ENCODE results near the gene SPOP.
A peak's percentile ranks its signal among the peaks of the same experiment; 100 is the strongest.
"Not testable (repeated sequence)": the region's sequence is repeated elsewhere in the genome, so short reads cannot be mapped to it uniquely, and the experiment has no call there.

Gene SPOP

DNA sequence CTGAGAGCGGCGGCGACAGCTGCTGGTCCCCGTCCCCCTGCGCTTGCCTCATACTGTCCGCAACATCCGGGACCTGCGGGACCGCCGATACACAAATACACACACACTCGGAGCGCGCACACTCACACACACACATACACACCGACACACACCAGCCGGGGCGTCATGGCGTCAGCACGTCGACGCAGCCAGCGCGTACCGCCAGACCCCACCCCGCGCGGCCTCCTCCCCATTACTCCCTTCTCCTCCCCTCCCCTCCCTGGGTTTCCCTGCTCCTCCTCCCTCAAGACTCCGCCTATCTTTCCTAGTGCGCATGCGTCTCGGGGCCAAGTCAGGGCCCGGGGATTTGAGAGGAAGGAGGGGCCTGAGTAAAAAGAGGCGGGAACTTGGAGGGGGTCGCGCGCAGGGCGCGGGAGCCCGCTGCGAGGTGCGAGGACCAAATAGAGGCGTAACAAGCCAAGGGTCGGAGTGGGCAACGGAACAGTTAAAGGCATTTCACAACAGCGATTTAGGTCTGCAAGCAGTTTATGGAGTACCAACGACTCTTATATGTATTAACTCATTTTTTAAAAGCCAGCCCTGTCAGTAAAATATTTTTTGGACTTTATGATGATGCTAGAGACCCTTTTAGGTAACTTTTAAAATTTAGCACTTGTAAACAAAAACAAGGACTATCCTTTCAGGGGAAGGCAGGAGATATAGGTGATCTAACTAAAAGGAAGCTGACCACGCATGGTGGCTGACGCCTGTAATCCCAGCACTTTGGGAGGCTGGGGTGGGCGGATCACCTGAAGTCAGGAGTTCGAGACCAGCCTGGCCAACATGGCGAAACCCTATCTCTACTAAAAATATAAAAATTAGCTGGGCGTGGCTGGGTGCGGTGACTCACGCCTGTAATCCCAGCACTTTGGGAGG is at the start of gene SPOP:
SPOP (minus strand) TSS at position 165 of the 915 bp plus-strand sequence. CDS start 55,287 bp downstream, outside the sequence.
- Mint-ChIP-seq H3K36me3 (peaks cover 12% of the 10 kb centered on the region), H3K27ac (peak within 1 kb of the TSS; percentile 98), H3K27me3 (no peaks in the 10 kb centered on the region), H3K4me3 (peak within 1 kb of the TSS; percentile 96), H3K4me1 (ENCODE audit: low read depth) (peaks cover 46% of the 10 kb centered on the region), H3K9me3 (ENCODE audit: low read depth) (no peaks in the 10 kb centered on the region)

DNA sequence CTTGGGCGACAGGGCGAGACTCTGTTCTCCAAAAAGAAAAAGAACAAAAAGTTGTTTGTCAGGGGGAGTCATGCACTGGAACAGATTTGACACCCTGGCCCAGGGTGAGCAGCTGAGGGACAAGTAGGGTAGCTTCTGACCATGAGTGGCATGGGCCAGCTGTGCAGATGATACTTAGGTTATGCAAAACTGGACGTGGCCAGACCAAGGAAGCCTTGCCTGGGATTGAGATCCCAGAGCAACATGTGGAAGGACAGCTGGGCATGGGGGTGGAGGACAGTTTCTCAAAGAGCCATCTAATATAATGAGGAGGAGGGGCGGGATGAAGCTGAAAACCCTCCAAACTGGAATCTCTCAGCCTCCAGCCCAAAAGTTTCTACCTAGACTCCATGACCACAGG is 49.5 kb upstream of the SPOP start:
- Mint-ChIP-seq H3K27me3 (no peaks in the 10 kb centered on the region), H3K4me3 (no peak overlapping the region), H3K27ac (no peak overlapping the region), H3K36me3 (peaks cover 22% of the 10 kb centered on the region), H3K4me1 (ENCODE audit: low read depth) (peaks cover 57% of the 10 kb centered on the region), H3K9me3 (ENCODE audit: low read depth) (no peaks in the 10 kb centered on the region)

DNA sequence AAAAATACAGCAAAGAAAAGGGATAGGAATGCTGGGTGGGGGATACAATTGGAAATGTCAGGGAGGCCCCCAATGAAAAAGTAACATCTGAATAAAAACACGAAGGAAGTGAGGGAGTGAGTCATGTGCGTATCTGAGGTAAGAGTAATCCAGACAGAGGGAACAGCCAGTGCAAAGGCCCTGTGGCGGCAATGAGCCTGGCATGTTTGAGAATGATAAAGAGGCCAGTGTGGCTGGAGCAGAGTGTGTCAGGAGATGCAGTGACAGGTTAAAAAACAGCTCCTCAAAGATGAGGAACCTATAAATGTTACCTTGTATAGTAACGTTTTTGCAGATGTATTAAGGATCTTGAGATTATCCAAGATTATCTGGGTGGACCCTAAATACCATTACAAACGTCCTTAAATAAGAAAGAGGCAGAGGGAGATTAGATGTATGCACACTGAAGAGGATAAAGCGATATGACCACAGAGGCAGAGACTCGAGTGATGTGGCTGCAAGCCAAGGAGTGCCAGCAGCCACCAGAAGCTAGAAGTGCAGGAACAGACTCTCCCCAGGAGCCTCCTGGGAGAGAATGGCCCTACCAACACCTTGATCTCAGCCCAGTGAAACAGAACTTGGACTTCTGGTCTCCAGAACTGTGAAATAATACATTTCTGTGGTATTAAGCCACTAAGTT is 47.7 kb upstream of the SPOP start:
- Mint-ChIP-seq H3K27ac (peak overlapping the region; percentile 42), H3K36me3 (peaks cover 20% of the 10 kb centered on the region), H3K4me3 (no peak overlapping the region), H3K9me3 (ENCODE audit: low read depth) (no peaks in the 10 kb centered on the region), H3K27me3 (no peaks in the 10 kb centered on the region), H3K4me1 (ENCODE audit: low read depth) (peaks cover 50% of the 10 kb centered on the region)

DNA sequence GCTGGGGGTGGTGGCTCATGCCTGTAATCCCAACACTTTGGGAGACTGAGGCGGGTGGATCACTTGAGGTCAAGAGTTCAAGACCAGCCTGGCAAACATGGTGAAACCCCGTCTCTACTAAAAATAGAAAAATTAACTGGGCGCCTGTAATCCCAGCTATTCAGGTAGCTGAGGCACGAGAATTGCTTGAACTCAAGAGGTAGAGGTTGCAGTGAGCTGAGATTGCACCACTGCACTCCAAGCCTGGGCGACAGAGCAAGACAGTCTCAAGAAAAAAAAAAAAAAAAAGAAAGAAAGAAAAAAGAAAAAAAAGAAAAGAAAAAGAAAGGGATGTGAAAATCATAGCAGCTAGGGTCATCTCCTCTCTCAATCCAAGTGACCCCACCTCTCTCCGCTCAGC is 46.7 kb upstream of the SPOP start:
- peak overlapping the region; percentile 38 for H3K27ac Mint-ChIP-seq
- not testable (repeated sequence) for H3K9me3 Mint-ChIP-seq (ENCODE audit: low read depth); H3K27me3 Mint-ChIP-seq; H3K4me3 Mint-ChIP-seq
- peaks cover 41% of the 10 kb centered on the region for H3K4me1 Mint-ChIP-seq (ENCODE audit: low read depth)
- H3K36me3 Mint-ChIP-seq: peaks cover 20% of the 10 kb centered on the region

DNA sequence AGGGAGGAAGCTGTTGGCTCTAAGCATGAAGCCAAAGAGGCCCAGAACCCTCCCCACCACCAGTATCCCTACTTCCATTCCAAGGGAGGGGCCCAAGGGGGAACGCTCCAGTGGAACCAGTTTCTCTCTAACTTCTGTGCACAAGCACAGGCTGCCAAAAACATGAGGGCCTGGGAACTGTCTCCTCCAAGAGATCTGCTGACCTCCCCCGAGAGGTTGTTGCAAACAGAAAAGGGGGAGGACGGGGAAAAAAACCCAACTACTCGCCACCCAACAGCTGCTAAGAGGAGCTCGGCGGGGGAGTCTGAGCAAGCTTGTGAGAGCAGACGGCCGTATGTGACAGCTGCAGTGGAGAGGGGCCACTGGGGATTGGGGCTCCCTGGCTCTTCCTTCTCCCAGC is 45.5 kb upstream of the SPOP start:
- Mint-ChIP-seq H3K4me3 (no peak overlapping the region), H3K27me3 (no peaks in the 10 kb centered on the region), H3K27ac (peak overlapping the region; percentile 72), H3K9me3 (ENCODE audit: low read depth) (no peaks in the 10 kb centered on the region), H3K4me1 (ENCODE audit: low read depth) (peaks cover 31% of the 10 kb centered on the region), H3K36me3 (peaks cover 12% of the 10 kb centered on the region)

DNA sequence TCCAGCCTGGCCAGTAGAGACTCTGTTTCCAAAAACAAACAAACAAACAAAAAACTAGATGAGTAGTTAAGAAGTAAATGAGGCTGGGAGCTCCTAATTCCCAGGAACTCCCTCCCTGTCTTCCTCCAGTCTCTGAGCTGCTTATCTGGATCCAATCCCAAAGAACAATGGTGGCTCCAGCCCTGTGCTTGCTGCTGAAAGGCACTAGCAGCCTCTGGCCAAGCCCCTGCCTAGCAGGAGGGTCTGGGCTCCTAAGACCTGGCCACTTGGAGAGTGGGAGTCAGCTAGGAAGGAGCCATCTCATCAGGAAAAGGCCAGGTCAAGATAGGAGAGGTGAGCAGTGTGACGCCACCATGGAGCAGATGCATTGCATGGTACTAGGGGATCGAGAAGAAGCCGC is 44.2 kb upstream of the SPOP start:
- Mint-ChIP-seq H3K27me3 (no peaks in the 10 kb centered on the region), H3K4me1 (ENCODE audit: low read depth) (peaks cover 32% of the 10 kb centered on the region), H3K27ac (peak overlapping the region; percentile 79), H3K4me3 (no peak overlapping the region), H3K9me3 (ENCODE audit: low read depth) (no peaks in the 10 kb centered on the region), H3K36me3 (peaks cover 12% of the 10 kb centered on the region)

DNA sequence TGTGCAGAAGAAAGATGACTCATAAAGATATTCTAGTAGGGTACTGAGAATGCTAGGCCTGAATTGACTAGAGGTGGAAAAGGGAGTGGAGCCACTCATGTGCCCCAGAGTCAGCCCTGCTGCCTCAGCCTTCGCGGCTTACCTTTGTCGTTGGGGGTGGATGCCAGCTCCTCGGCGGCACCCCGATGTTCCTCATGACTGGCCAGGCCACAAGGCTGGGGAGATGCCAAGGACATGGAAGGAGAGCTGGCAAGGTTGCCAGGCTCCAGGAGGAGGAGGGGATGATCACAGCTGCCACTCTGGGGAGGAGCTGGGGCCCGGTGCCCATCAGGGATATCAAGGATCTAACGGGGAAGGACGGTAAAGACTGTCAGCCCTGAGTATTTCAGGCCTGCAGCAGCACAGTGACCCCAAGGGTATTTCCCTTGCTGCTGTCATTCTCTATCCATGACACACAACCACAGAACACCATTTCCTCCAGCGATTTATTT is 39.5 kb upstream of the SPOP start:
- Mint-ChIP-seq H3K4me1 (ENCODE audit: low read depth) (peaks cover 35% of the 10 kb centered on the region), H3K36me3 (peaks cover 14% of the 10 kb centered on the region), H3K9me3 (ENCODE audit: low read depth) (no peaks in the 10 kb centered on the region), H3K27ac (peak overlapping the region; percentile 94), H3K4me3 (peak overlapping the region; percentile 42), H3K27me3 (no peaks in the 10 kb centered on the region)

DNA sequence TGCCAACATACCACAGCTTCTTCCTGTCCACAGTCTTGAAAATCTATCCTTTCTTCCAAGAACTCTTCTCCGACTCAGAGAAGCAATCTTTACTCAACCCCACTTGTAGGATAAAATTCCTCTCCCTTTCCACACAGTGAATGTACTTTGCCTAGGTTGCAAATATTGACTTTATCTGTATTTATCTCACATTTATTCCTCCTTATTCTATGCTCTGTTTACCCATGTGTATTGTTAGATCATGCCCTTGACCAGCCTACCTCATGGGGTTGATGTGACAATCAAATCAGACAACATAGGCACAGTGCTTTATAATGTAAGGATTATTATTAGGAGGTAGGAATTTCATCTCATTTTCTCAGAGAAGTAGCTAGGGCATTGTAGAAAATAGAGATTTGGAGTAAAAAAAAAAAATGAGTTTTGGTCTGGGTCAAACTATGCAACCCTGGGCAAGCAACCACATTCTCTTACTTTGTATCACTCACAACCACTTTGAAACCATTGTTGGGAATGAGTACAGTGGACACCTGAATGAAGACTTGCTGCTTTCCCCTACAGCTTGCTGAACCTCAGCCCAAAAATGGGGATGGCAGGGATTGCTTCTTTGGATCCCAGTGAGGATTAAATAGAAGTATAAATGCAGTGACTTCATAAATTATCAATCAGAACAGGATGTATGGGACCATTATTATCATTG is 38.9 kb upstream of the SPOP start:
- no peaks in the 10 kb centered on the region for H3K9me3 Mint-ChIP-seq (ENCODE audit: low read depth)
- H3K27me3 Mint-ChIP-seq: no peaks in the 10 kb centered on the region
- H3K4me1 Mint-ChIP-seq (ENCODE audit: low read depth): peaks cover 35% of the 10 kb centered on the region
- peak overlapping the region; percentile 94 for H3K27ac Mint-ChIP-seq
- no peak overlapping the region for H3K4me3 Mint-ChIP-seq
- H3K36me3 Mint-ChIP-seq: peaks cover 14% of the 10 kb centered on the region

DNA sequence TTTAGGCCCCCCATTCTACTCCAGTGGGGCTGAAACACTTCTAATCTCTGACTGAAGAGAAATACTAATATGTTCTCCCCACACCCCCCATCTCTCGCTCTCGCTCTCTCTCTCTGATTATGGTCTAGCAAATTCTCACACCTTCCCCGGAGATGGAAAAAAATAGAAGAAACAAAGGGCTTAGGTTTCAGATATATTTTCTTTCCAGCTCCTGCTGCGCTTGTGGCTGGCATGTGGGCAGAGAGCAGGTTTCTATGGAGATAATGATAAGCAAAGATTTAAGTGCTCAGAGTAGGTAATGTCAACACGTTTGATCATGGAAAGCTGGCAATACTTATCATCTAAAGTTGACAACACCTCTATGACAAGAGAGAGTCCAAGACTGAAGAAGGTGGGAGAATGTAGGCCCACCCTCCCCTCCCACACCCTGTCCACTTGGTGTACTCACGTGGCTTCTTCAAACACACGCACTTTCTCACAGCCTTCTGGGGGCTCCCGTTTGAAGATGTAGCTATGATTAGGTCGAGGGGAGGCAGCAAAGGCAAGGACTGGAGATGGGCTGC is 37.9 kb upstream of the SPOP start:
- Mint-ChIP-seq H3K4me1 (ENCODE audit: low read depth) (peaks cover 34% of the 10 kb centered on the region), H3K27me3 (no peaks in the 10 kb centered on the region), H3K27ac (peak overlapping the region; percentile 94), H3K4me3 (peak overlapping the region; percentile 70), H3K9me3 (ENCODE audit: low read depth) (no peaks in the 10 kb centered on the region), H3K36me3 (peaks cover 8% of the 10 kb centered on the region)

DNA sequence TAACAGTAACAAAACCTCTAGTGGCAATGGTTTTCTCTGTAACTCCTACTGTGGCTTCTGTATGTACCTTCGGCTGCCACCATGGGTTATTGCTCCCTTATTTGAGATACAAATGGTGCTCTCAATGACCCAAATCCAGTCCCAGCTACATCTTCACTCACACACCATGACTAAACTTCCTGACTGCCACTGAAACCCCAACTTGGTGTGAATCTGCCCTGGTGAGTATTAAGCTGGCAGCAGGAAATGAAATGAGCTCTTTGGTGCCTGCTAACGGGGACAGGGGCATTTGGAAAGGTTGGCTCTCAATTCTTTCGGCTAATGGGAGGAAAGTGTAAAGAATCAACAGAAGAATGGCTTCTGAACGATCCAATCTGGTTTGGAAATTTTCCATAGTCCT is 37.3 kb upstream of the SPOP start:
- Mint-ChIP-seq H3K36me3 (peaks cover 8% of the 10 kb centered on the region), H3K9me3 (ENCODE audit: low read depth) (no peaks in the 10 kb centered on the region), H3K27me3 (no peaks in the 10 kb centered on the region), H3K27ac (peak overlapping the region; percentile 94), H3K4me1 (ENCODE audit: low read depth) (peaks cover 34% of the 10 kb centered on the region), H3K4me3 (peak overlapping the region; percentile 70)

DNA sequence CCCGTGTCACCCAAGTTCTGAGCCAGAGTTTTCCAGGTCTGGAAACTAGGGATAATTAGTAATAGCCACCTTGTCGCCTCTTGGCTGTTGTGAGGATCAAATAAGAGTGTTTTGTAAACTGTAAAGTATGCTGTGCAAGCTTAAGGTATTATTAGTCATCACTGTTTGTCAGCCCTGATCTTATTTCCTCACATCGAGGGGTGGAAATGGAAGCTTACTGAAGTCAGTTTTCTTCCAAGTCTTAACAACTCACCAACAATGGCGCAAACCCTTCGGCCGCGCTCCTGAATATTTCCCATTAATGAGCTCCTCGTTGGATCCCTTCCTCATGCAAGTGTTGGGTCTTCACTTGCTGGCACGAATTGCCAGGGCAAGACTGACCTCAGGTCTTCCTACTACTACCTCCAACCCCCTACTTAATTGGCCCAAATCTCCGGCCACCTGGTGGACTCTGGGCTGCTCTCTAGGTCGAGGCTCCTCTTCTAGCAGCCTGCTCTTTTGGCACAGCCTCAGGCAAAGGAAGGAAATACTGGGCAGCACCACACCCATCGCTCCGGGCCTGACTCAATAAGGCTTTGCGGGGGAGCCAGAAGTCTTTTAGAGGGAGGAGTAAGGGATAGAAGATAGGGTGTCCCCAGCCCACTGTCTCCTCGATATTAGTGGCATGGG is 30.8 kb upstream of the SPOP start:
- no peaks in the 10 kb centered on the region for H3K27me3 Mint-ChIP-seq
- peak overlapping the region; percentile 99 for H3K27ac Mint-ChIP-seq
- H3K4me1 Mint-ChIP-seq (ENCODE audit: low read depth): peaks cover 36% of the 10 kb centered on the region
- H3K9me3 Mint-ChIP-seq (ENCODE audit: low read depth): no peaks in the 10 kb centered on the region
- peak overlapping the region; percentile 97 for H3K4me3 Mint-ChIP-seq
- H3K36me3 Mint-ChIP-seq: peaks cover 2% of the 10 kb centered on the region

DNA sequence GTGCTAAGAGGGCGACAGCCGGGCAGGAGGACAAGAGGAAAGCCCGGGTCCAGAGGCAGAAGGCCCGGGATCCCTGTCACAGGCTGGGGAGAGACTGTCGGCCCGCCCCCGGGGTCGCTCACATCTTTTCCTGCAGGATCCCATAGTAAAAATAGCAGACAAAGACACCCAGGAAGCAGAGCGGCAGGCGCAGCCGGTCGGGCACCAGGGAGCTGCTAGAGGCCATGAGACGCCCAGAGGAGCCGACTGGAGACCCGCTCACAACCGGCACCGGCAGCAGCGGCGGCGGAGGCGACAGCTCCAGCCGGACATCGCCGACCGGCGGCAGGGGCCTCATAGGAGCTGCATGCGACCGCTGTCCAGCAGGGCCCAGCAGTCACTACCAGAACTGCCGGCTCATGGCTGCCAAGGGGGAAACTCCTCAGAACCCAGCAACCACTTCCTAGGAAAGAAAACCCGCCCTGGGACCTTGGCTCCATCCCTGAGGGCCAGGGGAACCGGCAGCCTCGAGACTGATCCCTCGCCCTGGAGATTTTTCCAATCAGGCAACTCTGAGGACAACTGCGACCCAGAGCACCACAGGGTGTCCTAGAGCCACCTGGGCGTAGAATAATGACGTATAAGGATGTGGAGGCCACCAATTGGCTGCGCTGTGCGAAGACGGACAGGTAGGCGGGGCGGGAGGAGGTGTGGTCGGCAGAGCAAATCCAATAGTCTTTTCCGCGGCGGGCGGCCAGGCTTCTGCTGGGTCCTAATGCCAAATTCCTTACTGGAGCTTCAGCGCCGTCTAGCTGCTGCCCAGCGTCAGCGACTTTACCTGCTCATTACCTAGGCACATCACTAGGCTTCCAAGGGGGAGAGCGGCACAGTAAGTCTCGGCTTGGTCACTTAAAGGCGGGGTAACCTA is 30.0 kb upstream of the SPOP start, which contains the start of gene SLC35B1:
SLC35B1 (minus strand) TSS at position 357 of the 907 bp plus-strand sequence; CDS start at position 226, 131 bp downstream.
- H3K27ac Mint-ChIP-seq: peak within 1 kb of the TSS; percentile 99
- peak within 1 kb of the TSS; percentile 97 for H3K4me3 Mint-ChIP-seq
- H3K36me3 Mint-ChIP-seq: peaks cover 2% of the 10 kb centered on the region
- H3K27me3 Mint-ChIP-seq: no peaks in the 10 kb centered on the region
- H3K9me3 Mint-ChIP-seq (ENCODE audit: low read depth): no peaks in the 10 kb centered on the region
- H3K4me1 Mint-ChIP-seq (ENCODE audit: low read depth): peaks cover 36% of the 10 kb centered on the region

DNA sequence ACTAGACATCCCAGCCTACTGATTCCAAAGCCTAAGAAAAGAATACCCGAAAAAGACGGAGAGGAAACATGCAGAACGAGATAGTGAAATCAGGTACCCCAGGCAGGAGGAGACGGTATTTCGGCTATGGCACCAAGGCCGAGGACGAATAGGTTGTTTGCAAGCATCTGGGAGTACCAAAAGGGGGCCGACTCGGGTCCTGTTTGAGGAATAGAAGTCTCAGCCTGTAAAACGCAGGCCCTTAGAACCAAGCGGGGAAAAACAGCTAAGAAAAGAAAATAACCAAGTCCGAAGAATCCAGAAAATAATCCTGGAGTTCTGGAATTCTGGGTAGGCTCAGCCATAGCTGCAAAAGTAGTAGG is 29.3 kb upstream of the SPOP start:
- Mint-ChIP-seq H3K27ac (peak overlapping the region; percentile 99), H3K27me3 (no peaks in the 10 kb centered on the region), H3K4me1 (ENCODE audit: low read depth) (peaks cover 36% of the 10 kb centered on the region), H3K4me3 (peak overlapping the region; percentile 97), H3K9me3 (ENCODE audit: low read depth) (no peaks in the 10 kb centered on the region), H3K36me3 (peaks cover 2% of the 10 kb centered on the region)

All from activated naive CD8-positive, alpha-beta T cell (primary cell).